Melanocyte of skin (primary cell): ENCODE results near the gene CRYGA. TPM values are rescaled to one million over a fixed set of nuclear protein-coding genes. Genes with fewer than 3 reads are reported as not detected.

Experiments
- total RNA-seq, 2 donors: library from RNA; depleted of rRNA; stranded (reverse); fragments of >200 nt; gene quantifications; 2 replicates each; pipeline ENCODE4 v1.2.3, GENCODE V29; 2012

The CRYGA gene
- total RNA-seq: not detected

GRCh38 chr2:208163489-208163888, at the start of gene CRYGA:
Gene CRYGA (minus strand): TSS chr2:208163589. CDS start chr2:208163556, 33 bp downstream.

GRCh38 chr2:208189810-208190503, 26.6 kb upstream of the CRYGA start, which contains the start of gene C2orf80:
Gene C2orf80 (minus strand): TSS chr2:208190030. CDS start chr2:208186986, 3,044 bp downstream.

GRCh38 chr2:208146006-208146405, 17.4 kb downstream of the CRYGA start, which contains the start of gene CRYGB:
Gene CRYGB (minus strand): TSS chr2:208146158. CDS start chr2:208146120, 38 bp downstream.

GRCh38 chr2:208129744-208130711, 33.4 kb downstream of the CRYGA start, which contains the start of gene CRYGC:
Gene CRYGC (minus strand): TSS chr2:208129828. CDS start chr2:208129792, 36 bp downstream.

GRCh38 chr2:208124013-208124715, 39.2 kb downstream of the CRYGA start, which contains the start of gene CRYGD:
Gene CRYGD (minus strand): TSS chr2:208124524. CDS start chr2:208124473, 51 bp downstream.

Other genes with a start within 250 kb of the CRYGA start
- gene PLEKHM3, start 138.1 kb downstream of the CRYGA start, total RNA-seq: 10 to 100 TPM; 12.0 to 19.6 TPM
- gene CRYGD, start 39.1 kb downstream of the CRYGA start, total RNA-seq: under 1 TPM in 1 of 2 donors, not detected in 1; 0.33 TPM
- not detected for gene CRYGC, start 33.8 kb downstream of the CRYGA start, total RNA-seq
- gene CRYGB, start 17.4 kb downstream of the CRYGA start, total RNA-seq: not detected
- gene C2orf80, start 26.4 kb upstream of the CRYGA start, total RNA-seq: not detected
- gene IDH1, start 91.5 kb upstream of the CRYGA start, total RNA-seq: 100 to 1,000 TPM; 142 to 222 TPM
- gene PIKFYVE, start 102.7 kb upstream of the CRYGA start, total RNA-seq: 10 to 100 TPM; 52.9 to 54.7 TPM
- gene PTH2R, start 243.2 kb upstream of the CRYGA start, total RNA-seq: under 1 TPM in 1 of 2 donors, not detected in 1; under 0.01 TPM